ENCODE data around the gene NPHP4.
"Not testable (repeated sequence)": the region's sequence is repeated elsewhere in the genome, so short reads cannot be mapped to it uniquely, and the experiment has no call there.

Gene NPHP4

GRCh38 chr1:6019166-6019845 lies 27.1 kb upstream of the NPHP4 start:
- Histone ChIP-seq H3K9me3 (ENCODE audit: control insufficient read depth in 1 of 2, low read length in 2 of 2) (no peaks in the 10 kb centered on the region), H3K4me1 (ENCODE audit: control insufficient read depth in 1 of 2, insufficient read depth in 2 of 2, low read length in 2 of 2) (no peaks in the 10 kb centered on the region), H3K36me3 (ENCODE audit: control insufficient read depth in 1 of 2, insufficient read depth in 2 of 2, low read length in 2 of 2) (no peaks in the 10 kb centered on the region), H3K27ac (ENCODE audit: low read length) (no peak overlapping the region), H3K27me3 (ENCODE audit: low read depth, low read length) (no peaks in the 10 kb centered on the region), H3K4me3 (ENCODE audit: low read depth in 1 of 2, low read length in 2 of 2) (no peak overlapping the region)

DNA sequence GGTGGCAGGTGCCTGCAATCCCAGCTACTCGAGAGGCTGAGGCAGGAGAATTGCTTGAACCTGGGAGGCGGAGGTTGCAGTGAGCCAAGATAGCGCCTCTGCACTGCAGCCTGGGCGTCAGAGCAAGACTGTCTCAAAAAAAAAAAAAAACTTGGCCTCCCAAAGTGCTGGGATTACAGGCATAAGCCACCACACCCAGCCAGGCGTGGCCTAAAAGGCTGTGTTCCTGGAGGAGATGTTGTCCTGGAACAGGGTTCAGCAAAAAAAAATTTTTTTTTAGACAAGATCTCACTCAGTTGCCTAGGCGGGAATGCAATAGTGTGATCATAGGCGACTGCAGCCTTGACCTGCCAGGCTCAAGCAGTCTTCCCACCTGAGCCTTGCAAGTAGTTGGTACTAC lies 25.4 kb upstream of the NPHP4 start:
- H3K4me3 ChIP-seq (ENCODE audit: low read depth in 1 of 2, low read length in 2 of 2); H3K9me3 ChIP-seq (ENCODE audit: control insufficient read depth in 1 of 2, low read length in 2 of 2); H3K27me3 ChIP-seq (ENCODE audit: low read depth, low read length); H3K36me3 ChIP-seq (ENCODE audit: control insufficient read depth in 1 of 2, insufficient read depth in 2 of 2, low read length in 2 of 2); H3K4me1 ChIP-seq (ENCODE audit: control insufficient read depth in 1 of 2, insufficient read depth in 2 of 2, low read length in 2 of 2); H3K27ac ChIP-seq (ENCODE audit: low read length): not testable (repeated sequence)

- H3K27ac ChIP-seq (ENCODE audit: low read length) = no peak overlapping the region
- H3K4me1 ChIP-seq (ENCODE audit: control insufficient read depth in 1 of 2, insufficient read depth in 2 of 2, low read length in 2 of 2) = no peaks in the 10 kb centered on the region
- no peaks in the 10 kb centered on the region for H3K36me3 ChIP-seq (ENCODE audit: control insufficient read depth in 1 of 2, insufficient read depth in 2 of 2, low read length in 2 of 2)
- H3K9me3 ChIP-seq (ENCODE audit: control insufficient read depth in 1 of 2, low read length in 2 of 2) = no peaks in the 10 kb centered on the region
- no peaks in the 10 kb centered on the region for H3K27me3 ChIP-seq (ENCODE audit: low read depth, low read length)
- H3K4me3 ChIP-seq (ENCODE audit: low read depth in 1 of 2, low read length in 2 of 2) = no peak overlapping the region
These were observed 24.1 kb upstream of the NPHP4 start for GRCh38 chr1:6016191-6016865.

GRCh38 chr1:6014130-6014999 lies 22.1 kb upstream of the NPHP4 start:
- Histone ChIP-seq H3K4me1 (ENCODE audit: control insufficient read depth in 1 of 2, insufficient read depth in 2 of 2, low read length in 2 of 2) (no peaks in the 10 kb centered on the region), H3K9me3 (ENCODE audit: control insufficient read depth in 1 of 2, low read length in 2 of 2) (no peaks in the 10 kb centered on the region), H3K4me3 (ENCODE audit: low read depth in 1 of 2, low read length in 2 of 2) (no peak overlapping the region), H3K27me3 (ENCODE audit: low read depth, low read length) (no peaks in the 10 kb centered on the region), H3K27ac (ENCODE audit: low read length) (no peak overlapping the region), H3K36me3 (ENCODE audit: control insufficient read depth in 1 of 2, insufficient read depth in 2 of 2, low read length in 2 of 2) (no peaks in the 10 kb centered on the region)

DNA sequence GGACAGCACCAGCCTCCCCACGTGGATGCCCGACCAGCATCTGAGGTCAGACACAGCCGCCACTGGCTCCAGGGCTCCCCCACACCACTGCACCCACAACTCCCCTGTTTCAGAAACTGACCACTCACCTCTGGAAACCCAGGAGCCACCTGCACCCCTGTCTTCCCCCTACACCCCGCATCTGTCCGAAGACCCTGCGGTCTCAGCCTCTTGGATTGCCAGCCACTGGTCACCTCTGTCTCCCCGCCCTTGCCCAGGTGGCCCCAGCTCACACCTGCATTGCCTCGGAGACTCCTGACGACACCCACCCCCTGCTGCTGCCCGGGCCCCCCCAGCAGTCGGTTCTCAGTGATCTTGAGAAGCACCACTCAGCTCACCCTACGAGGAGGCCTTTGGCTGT lies 21.3 kb upstream of the NPHP4 start:
- Histone ChIP-seq H3K36me3 (ENCODE audit: control insufficient read depth in 1 of 2, insufficient read depth in 2 of 2, low read length in 2 of 2) (no peaks in the 10 kb centered on the region), H3K4me1 (ENCODE audit: control insufficient read depth in 1 of 2, insufficient read depth in 2 of 2, low read length in 2 of 2) (no peaks in the 10 kb centered on the region), H3K4me3 (ENCODE audit: low read depth in 1 of 2, low read length in 2 of 2) (no peak overlapping the region), H3K27ac (ENCODE audit: low read length) (no peak overlapping the region), H3K9me3 (ENCODE audit: control insufficient read depth in 1 of 2, low read length in 2 of 2) (no peaks in the 10 kb centered on the region), H3K27me3 (ENCODE audit: low read depth, low read length) (no peaks in the 10 kb centered on the region)

- Histone ChIP-seq H3K27ac (ENCODE audit: low read length) (no peak overlapping the region), H3K36me3 (ENCODE audit: control insufficient read depth in 1 of 2, insufficient read depth in 2 of 2, low read length in 2 of 2) (no peaks in the 10 kb centered on the region), H3K27me3 (ENCODE audit: low read depth, low read length) (no peaks in the 10 kb centered on the region), H3K4me3 (ENCODE audit: low read depth in 1 of 2, low read length in 2 of 2) (no peak overlapping the region), H3K9me3 (ENCODE audit: control insufficient read depth in 1 of 2, low read length in 2 of 2) (no peaks in the 10 kb centered on the region), H3K4me1 (ENCODE audit: control insufficient read depth in 1 of 2, insufficient read depth in 2 of 2, low read length in 2 of 2) (no peaks in the 10 kb centered on the region)
These were observed 20.5 kb upstream of the NPHP4 start for GRCh38 chr1:6012529-6013318.

DNA sequence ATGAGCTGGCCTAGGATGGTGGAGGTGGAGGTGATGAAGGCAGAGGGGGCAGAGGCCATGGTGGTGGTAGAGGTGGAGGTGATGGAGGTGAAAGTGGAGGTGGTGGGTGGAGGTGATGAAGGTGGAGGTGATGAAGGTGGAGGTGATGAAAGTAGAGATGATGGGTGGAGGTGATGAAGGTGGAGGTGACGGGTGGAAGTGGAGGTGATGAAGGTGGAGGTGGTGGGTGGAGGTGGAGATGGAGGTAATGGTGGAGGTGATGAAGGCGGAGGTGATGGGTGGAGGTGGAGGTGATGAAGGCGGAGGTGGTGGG lies 19.7 kb upstream of the NPHP4 start:
- no peaks in the 10 kb centered on the region for H3K36me3 ChIP-seq (ENCODE audit: control insufficient read depth in 1 of 2, insufficient read depth in 2 of 2, low read length in 2 of 2)
- H3K27me3 ChIP-seq (ENCODE audit: low read depth, low read length) = no peaks in the 10 kb centered on the region
- H3K27ac ChIP-seq (ENCODE audit: low read length) = no peak overlapping the region
- H3K4me1 ChIP-seq (ENCODE audit: control insufficient read depth in 1 of 2, insufficient read depth in 2 of 2, low read length in 2 of 2) = no peaks in the 10 kb centered on the region
- H3K4me3 ChIP-seq (ENCODE audit: low read depth in 1 of 2, low read length in 2 of 2) = no peak overlapping the region
- no peaks in the 10 kb centered on the region for H3K9me3 ChIP-seq (ENCODE audit: control insufficient read depth in 1 of 2, low read length in 2 of 2)

DNA sequence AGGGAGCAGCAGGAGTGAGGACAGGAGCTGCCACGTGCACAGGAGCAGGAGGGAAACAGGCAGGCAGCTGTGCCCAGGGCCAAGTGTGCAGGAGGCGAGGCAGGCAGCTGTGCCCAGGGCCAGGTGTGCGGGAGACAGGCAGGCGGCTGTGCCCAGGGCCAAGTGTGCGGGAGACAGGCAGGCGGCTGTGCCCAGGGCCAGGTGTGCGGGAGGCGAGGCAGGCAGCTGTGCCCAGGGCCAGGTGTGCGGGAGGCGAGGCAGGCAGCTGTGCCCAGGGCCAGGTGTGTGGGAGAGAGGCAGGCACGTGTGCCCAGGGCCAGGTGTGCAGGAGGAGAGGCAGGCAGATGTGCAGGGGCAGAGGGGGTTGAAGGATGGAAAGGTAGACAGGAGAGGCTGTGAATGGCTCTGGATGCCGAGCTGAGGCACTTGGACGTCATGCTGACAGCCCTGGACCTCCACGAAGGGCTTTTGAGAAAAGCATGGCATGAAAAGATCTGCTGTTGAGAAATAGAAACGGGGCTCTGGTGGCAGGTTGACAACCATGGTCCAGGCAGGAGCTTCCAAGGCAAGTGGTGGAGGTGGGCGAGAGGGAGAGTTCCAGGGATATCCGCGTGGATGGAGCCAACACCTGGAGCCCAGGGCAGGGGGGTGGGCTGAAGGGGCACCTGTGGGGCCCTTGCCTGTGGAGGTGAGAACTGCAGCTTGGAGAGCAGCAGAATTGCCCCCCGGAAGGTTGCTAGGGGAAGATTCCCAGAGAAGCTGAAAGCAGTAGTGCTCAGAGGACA lies 19.1 kb upstream of the NPHP4 start:
- Histone ChIP-seq H3K36me3 (ENCODE audit: control insufficient read depth in 1 of 2, insufficient read depth in 2 of 2, low read length in 2 of 2) (no peaks in the 10 kb centered on the region), H3K27ac (ENCODE audit: low read length) (no peak overlapping the region), H3K9me3 (ENCODE audit: control insufficient read depth in 1 of 2, low read length in 2 of 2) (no peaks in the 10 kb centered on the region), H3K27me3 (ENCODE audit: low read depth, low read length) (no peaks in the 10 kb centered on the region), H3K4me1 (ENCODE audit: control insufficient read depth in 1 of 2, insufficient read depth in 2 of 2, low read length in 2 of 2) (no peaks in the 10 kb centered on the region), H3K4me3 (ENCODE audit: low read depth in 1 of 2, low read length in 2 of 2) (no peak overlapping the region)

DNA sequence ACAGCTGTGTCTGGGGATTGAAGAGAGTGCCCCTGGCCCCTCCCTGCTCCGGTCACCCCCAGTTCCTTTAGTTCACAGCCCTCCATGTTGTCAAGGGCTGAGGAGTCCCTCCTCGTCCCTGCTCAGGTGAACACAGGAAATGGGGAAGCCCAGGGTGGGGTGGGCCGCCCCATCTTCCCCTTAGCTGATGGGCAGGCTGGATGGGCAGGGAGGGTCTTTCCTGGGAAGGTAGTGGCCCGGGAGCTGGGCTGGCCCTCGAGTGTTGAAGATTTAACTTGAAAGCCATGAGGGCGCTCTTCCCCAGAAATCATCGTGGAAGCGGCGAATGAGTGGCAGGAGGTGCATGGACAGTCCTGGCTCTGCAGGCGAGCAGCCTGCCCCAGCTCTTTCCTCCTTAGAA lies 18.3 kb upstream of the NPHP4 start:
- Histone ChIP-seq H3K27me3 (ENCODE audit: low read depth, low read length) (no peaks in the 10 kb centered on the region), H3K4me3 (ENCODE audit: low read depth in 1 of 2, low read length in 2 of 2) (no peak overlapping the region), H3K4me1 (ENCODE audit: control insufficient read depth in 1 of 2, insufficient read depth in 2 of 2, low read length in 2 of 2) (no peaks in the 10 kb centered on the region), H3K27ac (ENCODE audit: low read length) (no peak overlapping the region), H3K9me3 (ENCODE audit: control insufficient read depth in 1 of 2, low read length in 2 of 2) (no peaks in the 10 kb centered on the region), H3K36me3 (ENCODE audit: control insufficient read depth in 1 of 2, insufficient read depth in 2 of 2, low read length in 2 of 2) (no peaks in the 10 kb centered on the region)

DNA sequence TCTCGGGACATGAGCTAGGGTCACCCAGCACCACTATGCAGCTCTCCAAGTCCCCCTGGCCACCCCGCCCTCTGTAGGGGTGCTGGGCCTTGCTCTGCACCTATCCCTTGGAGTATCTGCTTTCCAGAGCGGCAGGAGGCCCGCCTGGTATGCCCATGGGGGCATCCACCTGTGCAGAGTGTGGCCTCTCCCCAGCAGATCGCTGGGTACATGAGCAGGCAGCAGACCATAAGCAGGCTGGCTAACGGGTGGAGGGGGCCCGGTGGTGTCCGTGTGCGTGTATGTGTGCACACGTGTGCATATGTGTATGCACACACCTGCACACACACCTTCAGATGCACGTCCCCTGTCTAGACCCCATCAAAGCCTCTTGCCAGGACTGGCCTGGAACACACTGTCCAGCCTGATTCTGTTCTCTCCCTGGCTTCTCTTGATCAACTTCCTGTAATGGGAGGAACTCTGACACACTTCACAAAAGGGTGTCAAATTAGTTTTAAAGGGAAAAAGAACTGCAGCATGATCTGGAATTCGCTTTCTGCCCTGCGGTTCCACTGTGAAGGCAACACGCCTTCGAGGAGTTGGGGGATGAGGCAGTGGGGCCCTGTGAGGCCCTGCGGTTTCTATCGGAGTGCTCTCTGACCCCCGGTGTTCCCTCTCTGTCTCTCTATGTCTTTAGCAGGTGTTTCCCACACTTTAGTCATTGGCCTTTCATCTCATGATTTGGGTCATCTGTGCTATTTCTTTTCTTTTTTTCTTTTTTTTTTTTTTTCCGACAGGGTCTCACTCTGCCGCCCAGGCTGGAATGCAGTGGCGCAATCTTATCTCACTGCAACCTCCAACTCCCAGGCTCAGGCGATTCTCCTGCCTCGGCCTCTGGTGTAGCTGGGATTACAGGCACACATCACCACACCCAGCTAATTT lies 17.2 kb upstream of the NPHP4 start:
- H3K27me3 ChIP-seq (ENCODE audit: low read depth, low read length) = no peaks in the 10 kb centered on the region
- H3K9me3 ChIP-seq (ENCODE audit: control insufficient read depth in 1 of 2, low read length in 2 of 2) = no peaks in the 10 kb centered on the region
- no peaks in the 10 kb centered on the region for H3K36me3 ChIP-seq (ENCODE audit: control insufficient read depth in 1 of 2, insufficient read depth in 2 of 2, low read length in 2 of 2)
- no peak overlapping the region for H3K27ac ChIP-seq (ENCODE audit: low read length)
- H3K4me1 ChIP-seq (ENCODE audit: control insufficient read depth in 1 of 2, insufficient read depth in 2 of 2, low read length in 2 of 2) = no peaks in the 10 kb centered on the region
- no peak overlapping the region for H3K4me3 ChIP-seq (ENCODE audit: low read depth in 1 of 2, low read length in 2 of 2)

All from muscle layer of duodenum (tissue), 2 donors.